ENCODE data around the gene DSCAML1. TPM values are rescaled to one million over a fixed set of nuclear protein-coding genes. Genes with fewer than 3 reads are reported as not detected.

The DSCAML1 gene
- total RNA-seq, 1 experiment from 2014 or later: not detected

DNA sequence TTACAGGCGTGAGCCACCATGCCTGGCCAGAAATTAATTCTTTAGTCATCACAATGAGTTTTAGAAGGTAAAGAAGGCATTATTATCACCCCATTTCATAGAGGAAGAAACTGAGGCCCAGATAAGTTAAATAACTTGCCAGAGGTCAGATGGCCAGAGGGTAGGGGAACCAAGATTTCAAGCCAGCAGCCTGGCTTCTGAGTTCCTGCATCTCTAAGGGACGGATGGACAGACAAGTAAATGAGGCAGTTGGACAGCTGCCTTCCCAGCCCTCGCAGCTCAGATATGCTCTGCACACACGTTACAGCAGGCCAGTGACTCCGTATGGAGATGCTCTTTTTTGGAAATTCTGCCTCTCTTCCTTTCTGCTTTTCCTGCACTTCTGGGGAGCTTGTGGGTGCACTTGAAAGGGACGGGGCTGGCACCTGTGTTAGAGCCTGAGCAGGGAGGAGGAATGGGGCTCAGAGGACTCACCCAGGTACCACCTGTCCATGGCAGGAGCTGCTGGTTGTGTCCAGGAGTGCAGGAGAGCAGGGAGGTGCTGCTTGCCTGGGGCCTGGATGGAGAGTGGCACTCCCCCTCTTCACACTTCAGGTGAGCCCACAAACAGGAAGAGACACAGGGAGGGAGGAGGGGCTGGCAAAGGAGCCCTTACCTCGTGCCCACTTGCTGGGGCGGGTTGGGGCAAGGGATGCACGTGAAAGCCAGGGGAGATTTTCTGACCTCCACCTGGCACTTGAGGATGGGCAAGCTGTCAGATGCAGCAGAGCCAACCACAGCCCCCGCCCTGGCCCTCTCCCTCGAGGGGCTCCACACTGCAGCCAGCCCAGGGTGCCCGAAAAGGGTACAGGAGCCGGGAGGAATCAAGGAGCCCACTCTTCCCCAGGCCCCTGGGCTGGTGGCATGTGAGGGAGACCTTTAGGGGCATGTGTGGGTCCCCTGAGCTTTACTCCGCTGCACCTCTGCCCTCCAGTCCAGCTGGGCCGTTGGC, 30.8 kb upstream of the DSCAML1 start:
- Histone ChIP-seq H3K4me2 (ENCODE audit: low read length) (no peak overlapping the region), H3K36me3 (ENCODE audit: control insufficient read depth in 1 of 2, insufficient read depth in 2 of 2, low read length in 2 of 2) (no peaks in the 10 kb centered on the region), H3K79me2 (ENCODE audit: insufficient read depth, low read length) (no peaks in the 10 kb centered on the region), H2AFZ (ENCODE audit: low read depth, low read length, poor library complexity, severe bottlenecking) (no peak overlapping the region), H4K20me1 (ENCODE audit: insufficient read depth) (no peaks in the 10 kb centered on the region), H3K27ac (ENCODE audit: low read depth, low read length) (no peak overlapping the region), H3K9ac (ENCODE audit: low read length) (no peak overlapping the region), H3K9me3 (ENCODE audit: control insufficient read depth in 1 of 2, insufficient read depth in 1 of 2, low read depth in 1 of 2, low read length in 2 of 2) (no peaks in the 10 kb centered on the region), H3K4me3 (replicated peaks in 1 of 2; ENCODE audit: low read depth in 1 of 2, low read length in 2 of 2) (no peak overlapping the region), H3K4me1 (ENCODE audit: control insufficient read depth in 1 of 2, insufficient read depth in 2 of 2, low read length in 2 of 2) (peaks cover 7 to 13% of the 10 kb centered on the region in 2 experiments; a peak in 3 of 4 replicates), H3K27me3 (ENCODE audit: insufficient read depth, low read length) (no peaks in the 10 kb centered on the region), H3K9me2 (ENCODE audit: insufficient read depth) (no peaks in the 10 kb centered on the region)
- DNase-seq (ENCODE audit: low read depth, low spot score) (no peak), ATAC-seq (no peak)
- intact Hi-C loops (cut with micrococcal nuclease): no loop called here
- CTCF ChIA-PET: interaction anchor here (1.0 to 2.5 kb wide), 3 partner anchors 17 to 119 kb away, joined by 3 to 9 read pairs (median 8); no protein-coding TSS in a partner anchor
- TF ChIP-seq, protein P1, sequence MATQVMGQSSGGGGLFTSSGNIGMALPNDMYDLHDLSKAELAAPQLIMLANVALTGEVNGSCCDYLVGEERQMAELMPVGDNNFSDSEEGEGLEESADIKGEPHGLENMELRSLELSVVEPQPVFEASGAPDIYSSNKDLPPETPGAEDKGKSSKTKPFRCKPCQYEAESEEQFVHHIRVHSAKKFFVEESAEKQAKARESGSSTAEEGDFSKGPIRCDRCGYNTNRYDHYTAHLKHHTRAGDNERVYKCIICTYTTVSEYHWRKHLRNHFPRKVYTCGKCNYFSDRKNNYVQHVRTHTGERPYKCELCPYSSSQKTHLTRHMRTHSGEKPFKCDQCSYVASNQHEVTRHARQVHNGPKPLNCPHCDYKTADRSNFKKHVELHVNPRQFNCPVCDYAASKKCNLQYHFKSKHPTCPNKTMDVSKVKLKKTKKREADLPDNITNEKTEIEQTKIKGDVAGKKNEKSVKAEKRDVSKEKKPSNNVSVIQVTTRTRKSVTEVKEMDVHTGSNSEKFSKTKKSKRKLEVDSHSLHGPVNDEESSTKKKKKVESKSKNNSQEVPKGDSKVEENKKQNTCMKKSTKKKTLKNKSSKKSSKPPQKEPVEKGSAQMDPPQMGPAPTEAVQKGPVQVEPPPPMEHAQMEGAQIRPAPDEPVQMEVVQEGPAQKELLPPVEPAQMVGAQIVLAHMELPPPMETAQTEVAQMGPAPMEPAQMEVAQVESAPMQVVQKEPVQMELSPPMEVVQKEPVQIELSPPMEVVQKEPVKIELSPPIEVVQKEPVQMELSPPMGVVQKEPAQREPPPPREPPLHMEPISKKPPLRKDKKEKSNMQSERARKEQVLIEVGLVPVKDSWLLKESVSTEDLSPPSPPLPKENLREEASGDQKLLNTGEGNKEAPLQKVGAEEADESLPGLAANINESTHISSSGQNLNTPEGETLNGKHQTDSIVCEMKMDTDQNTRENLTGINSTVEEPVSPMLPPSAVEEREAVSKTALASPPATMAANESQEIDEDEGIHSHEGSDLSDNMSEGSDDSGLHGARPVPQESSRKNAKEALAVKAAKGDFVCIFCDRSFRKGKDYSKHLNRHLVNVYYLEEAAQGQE (IDR thresholded peaks at IDR 0.05; ENCODE audit: low read depth): no peak
- TF ChIP-seq, protein P2, sequence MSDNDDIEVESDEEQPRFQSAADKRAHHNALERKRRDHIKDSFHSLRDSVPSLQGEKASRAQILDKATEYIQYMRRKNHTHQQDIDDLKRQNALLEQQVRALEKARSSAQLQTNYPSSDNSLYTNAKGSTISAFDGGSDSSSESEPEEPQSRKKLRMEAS (IDR thresholded peaks at IDR 0.05): no peak
- TF ChIP-seq CBX3 (IDR thresholded peaks at IDR 0.05; ENCODE audit: low read depth): no peak
- no peak for TF ChIP-seq POLR2AphosphoS5 (IDR thresholded peaks at IDR 0.05; ENCODE audit: low read depth, low read length)
- TF ChIP-seq, protein P3, sequence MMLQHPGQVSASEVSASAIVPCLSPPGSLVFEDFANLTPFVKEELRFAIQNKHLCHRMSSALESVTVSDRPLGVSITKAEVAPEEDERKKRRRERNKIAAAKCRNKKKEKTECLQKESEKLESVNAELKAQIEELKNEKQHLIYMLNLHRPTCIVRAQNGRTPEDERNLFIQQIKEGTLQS (IDR thresholded peaks at IDR 0.05): no peak
- TF ChIP-seq TCF7L2 (IDR thresholded peaks at IDR 0.05; ENCODE audit: borderline replicate concordance, extremely low read depth, insufficient read depth, insufficient read length): no peak
- no peak for TF ChIP-seq POLR2A (IDR thresholded peaks at IDR 0.05; ENCODE audit: borderline replicate concordance, extremely low read depth, insufficient read depth, insufficient read length)
- RAD21 ChIA-PET (ENCODE audit: low non-redundant PET in 1 of 2, low total read pairs in 2 of 2, uncharacterized antibody in 2 of 2, unreplicated experiment in 2 of 2): no interaction called here
- no TSS peak for BruUV-seq (replicated peaks)
- POLR2A ChIA-PET: no interaction called here

All from HCT116 (cell line).